Inferior parietal cortex (tissue), 1 donor: ENCODE results near the gene COX6A1.
A peak's percentile ranks its signal among the peaks of the same experiment; 100 is the strongest.
"Not testable (repeated sequence)": the region's sequence is repeated elsewhere in the genome, so short reads cannot be mapped to it uniquely, and the experiment has no call there.

Experiments
- DNase-seq: peaks from one replicate; pipeline ENCODE4 v3.0.0-alpha.2; 2016; ENCODE audit errors: extremely low spot score

Gene COX6A1

GRCh38 chr12:120467439-120467838 is 29.5 kb downstream of the COX6A1 start:
- no peak for DNase-seq

- no peak for DNase-seq
Observed at GRCh38 chr12:120468325-120468820, 30.5 kb downstream of the COX6A1 start.

GRCh38 chr12:120468821-120469449 is 31.0 kb downstream of the COX6A1 start:
- no peak for DNase-seq

- peak; percentile 98 for DNase-seq
Observed at GRCh38 chr12:120469450-120470149, 31.7 kb downstream of the COX6A1 start, which contains the start of gene SRSF9. TSS of gene SRSF9 (minus strand) at chr12:120469748. CDS start at chr12:120469609, 139 bp downstream.

- no peak for DNase-seq
Observed at GRCh38 chr12:120470150-120470784, 32.4 kb downstream of the COX6A1 start.

- DNase-seq: no peak
Observed at GRCh38 chr12:120472521-120472920, 34.6 kb downstream of the COX6A1 start.

- DNase-seq: no peak
Observed at GRCh38 chr12:120473807-120474615, 36.1 kb downstream of the COX6A1 start.

- no peak for DNase-seq
Observed at GRCh38 chr12:120474616-120474960, 36.7 kb downstream of the COX6A1 start.

GRCh38 chr12:120475643-120476042 is 37.7 kb downstream of the COX6A1 start:
- no peak for DNase-seq

- DNase-seq: no peak
Observed at GRCh38 chr12:120479458-120479857, 41.5 kb downstream of the COX6A1 start.

GRCh38 chr12:120480211-120480610 is 42.3 kb downstream of the COX6A1 start:
- no peak for DNase-seq

GRCh38 chr12:120481022-120481767 is 43.3 kb downstream of the COX6A1 start:
- no peak for DNase-seq

- no peak for DNase-seq
Observed at GRCh38 chr12:120483621-120484020, 45.7 kb downstream of the COX6A1 start.

- no peak for DNase-seq
Observed at GRCh38 chr12:120485961-120486881, 48.3 kb downstream of the COX6A1 start.

- DNase-seq: not testable (repeated sequence)
Observed at GRCh38 chr12:120487552-120487951, 49.6 kb downstream of the COX6A1 start.

GRCh38 chr12:120488057-120488640 is 50.2 kb downstream of the COX6A1 start:
- no peak for DNase-seq

GRCh38 chr12:120489018-120489417 is 51.1 kb downstream of the COX6A1 start:
- no peak for DNase-seq

- DNase-seq: no peak
Observed at GRCh38 chr12:120490325-120490724, 52.4 kb downstream of the COX6A1 start.
